ENCODE results near the gene CA7.

Gene CA7

GRCh38 chr16:66899310-66899944 lies 55.2 kb downstream of the CA7 start:
- DNase-seq, result no peak

- DNase-seq, result no peak
Measured at GRCh38 chr16:66899945-66900710, 55.9 kb downstream of the CA7 start.

GRCh38 chr16:66900721-66901441 lies 56.7 kb downstream of the CA7 start:
- no peak for DNase-seq

GRCh38 chr16:66901626-66902025 lies 57.4 kb downstream of the CA7 start:
- DNase-seq, result no peak

- no peak for DNase-seq
Measured at GRCh38 chr16:66902648-66903543, 58.7 kb downstream of the CA7 start.
